Activated CD4-positive, CD25-positive, alpha-beta regulatory T cell (primary cell): ENCODE results near the gene SLC13A3.

Source experiments
- DNase-seq, 4 experiments: peaks; one replicate each; lab custom pipeline; 2025; lab: John Stamatoyannopoulos, UW

The SLC13A3 gene

DNA sequence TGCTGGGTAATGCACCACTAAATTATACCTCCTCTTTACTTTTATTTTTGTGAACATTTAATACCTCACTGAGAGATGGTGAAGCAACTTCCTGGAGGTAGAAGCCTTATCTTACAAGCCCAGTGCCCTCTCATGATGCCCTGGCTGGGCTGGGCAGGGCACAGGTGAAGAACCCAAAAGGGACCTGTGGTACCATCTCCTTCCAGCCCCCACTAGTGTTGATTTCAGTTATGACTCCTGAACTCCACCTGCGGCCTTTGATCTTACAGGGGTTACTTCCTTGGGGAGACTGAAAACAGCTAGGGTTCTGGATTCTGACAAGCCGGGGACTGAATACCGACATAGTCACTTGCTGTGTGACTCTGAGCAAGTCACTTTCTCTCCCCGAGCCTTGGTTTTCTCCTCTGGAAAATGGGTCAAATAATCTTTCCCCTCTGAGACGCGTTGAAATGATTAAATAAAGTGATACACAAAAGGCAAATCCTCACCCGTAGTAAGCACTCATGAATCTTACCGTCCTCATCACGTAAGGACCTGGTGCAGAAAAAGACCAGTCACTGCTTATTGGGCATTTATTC lies 1.2 kb downstream of the SLC13A3 start:
- DNase-seq = no peak

DNA sequence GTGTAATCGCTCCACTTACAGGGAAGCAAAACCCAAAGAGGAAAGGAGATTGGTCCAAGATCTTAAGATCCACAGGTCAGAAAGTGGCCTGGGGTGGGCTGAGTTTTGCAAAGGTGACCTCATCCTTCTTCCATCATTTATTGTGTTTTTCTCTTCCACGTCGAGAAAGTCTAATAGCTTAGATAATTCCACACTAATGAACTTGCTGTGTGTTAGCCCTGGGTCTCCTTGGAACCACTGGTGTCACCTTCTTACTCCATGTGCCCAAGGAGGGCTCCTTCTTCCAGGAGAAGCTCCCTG lies 1.7 kb downstream of the SLC13A3 start:
- no peak for DNase-seq

GRCh38 chr20:46648903-46649649 lies 2.2 kb downstream of the SLC13A3 start:
- DNase-seq = no peak

DNA sequence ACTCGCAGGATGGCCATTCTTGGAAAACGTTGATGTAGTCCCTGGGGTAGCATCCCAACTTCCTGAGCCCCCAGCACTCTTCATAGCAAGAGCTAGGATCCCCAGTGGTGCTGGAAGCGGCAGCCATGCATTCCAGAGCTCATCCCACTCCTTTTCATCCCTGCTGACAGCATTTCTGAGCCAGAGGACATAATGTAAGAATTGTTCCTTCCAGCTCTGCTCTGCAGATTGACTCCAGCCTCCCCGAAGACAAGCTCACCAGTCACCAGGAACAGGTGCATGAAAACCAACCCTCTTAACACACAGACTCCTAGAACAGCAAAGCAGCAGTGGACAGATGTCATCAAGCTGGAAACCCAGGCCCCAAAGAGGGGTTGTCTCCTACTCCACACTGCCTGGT lies 3.8 kb downstream of the SLC13A3 start:
- no peak for DNase-seq

DNA sequence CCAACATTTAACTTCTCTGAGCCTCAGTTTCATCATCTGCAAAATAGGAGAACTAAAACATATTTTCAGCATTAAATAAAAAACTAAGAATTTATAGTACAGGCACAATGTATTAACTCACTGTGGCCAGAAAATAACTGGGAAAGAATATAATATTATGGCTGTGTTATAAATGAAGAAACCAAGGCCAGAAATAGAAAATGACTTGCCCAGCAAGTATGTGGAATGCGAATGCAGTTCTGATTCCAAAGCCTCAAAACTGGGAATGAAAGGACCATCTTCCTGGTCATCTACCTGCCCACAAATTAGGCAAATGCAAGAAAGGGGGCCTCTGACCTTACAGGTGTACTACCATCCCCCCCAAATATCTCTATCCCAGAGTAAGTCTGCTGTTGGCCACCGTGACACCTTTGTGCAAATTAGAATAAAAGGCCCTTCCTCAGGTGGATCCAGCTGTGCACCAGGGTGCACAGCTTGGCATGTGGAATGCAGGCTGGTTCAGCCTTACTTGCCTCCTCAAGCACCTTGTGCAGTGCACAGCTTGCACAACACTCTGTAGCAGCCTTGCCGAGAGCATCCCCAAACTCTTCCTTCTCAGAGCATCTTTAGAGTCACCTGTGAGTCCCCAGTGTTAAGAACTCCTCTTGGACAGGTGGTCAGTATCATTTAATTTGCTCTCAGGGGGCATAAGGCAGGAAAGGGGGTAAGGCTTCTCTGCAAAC lies 4.4 kb downstream of the SLC13A3 start:
- DNase-seq = no peak

DNA sequence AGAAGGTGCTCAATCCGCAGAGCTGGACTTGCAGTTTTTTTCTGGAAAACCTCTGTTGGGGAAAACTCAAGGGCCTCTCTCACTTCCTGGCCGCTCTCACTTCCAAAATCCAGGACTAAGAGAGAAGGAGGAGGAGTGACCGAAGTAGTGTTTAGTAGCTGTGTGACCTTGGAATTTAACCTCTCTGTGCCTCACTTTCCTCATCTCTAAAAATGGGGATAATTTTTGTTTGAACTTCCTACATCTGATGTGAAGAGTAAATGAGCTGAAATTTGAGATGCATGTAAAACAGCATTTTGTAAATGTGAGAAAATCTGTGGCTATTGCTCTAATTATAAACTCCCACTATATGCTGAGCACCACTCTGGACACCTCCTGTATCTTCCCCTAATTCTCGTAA lies 5.1 kb downstream of the SLC13A3 start:
- DNase-seq = no peak

GRCh38 chr20:46644733-46645132 lies 6.5 kb downstream of the SLC13A3 start:
- DNase-seq = no peak

DNA sequence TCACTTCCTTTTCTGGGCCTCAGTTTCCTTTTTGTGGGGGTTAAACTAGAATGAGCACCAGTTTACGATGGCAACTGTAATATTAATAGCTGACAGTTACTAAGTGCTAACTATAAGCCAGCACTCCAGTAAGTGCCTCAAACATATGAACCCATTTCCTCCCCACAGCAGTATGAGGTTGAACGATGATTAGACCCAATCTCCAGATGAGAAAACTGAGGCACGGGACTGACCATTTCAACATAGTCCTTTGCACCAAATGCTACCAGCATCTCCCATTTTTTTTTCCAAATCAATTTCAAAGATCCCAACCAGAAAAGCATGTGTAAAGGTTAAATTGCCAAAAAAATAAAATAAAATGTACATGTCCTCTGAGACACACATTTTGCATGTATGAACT lies 7.1 kb downstream of the SLC13A3 start:
- no peak for DNase-seq

DNA sequence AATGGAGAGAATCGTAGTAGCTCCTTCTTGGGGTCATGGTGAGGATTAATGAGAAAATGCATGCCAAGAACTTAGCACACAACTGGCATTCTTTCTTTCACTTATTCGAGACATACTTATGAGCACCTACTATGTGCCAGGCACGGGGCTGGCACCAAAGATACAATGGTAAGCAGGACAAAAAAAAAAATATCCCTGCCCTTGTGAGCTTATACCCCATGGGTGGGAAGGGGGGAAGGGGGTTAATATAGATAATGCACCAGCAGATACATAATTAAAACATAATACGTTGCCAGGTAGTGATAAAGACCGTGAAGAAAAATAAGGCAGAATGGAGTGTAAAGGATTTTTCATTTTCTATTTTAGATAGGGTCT lies 8.3 kb downstream of the SLC13A3 start:
- DNase-seq = no peak

DNA sequence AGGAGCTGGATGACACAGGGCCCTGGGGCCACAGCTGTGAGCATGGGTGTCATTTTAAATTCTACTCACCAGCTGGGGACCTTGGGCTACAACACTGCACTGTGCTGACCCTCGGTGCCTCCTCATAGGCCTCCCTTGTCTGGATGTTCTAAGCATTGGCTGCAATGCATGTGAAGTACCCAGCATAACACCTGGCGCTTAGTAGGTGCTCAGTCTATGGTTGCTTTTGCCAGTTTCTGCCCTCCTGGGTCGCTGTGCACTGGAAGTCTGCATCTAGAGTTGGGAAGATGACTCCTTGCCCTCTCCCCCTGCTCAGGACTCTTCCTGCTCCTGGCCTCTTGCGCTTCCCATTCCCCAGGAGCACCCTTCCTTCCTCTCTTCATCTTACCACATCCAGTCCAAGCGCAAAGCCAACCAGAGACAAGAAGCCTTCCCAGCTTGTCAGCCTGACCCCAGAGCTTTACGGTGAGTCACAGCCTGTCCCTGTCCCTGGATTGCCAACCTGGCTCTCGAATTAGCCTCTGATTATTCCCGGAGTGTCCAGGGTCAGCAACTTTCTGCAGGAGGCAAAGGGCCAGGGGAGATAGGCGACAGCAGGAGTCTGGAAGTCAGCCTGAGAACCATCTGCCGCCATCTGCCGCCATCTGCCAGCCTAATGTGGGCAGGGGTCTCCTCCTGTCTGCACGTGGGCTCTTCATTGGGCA lies 8.8 kb downstream of the SLC13A3 start:
- no peak for DNase-seq

- no peak for DNase-seq
Observed at GRCh38 chr20:46641424-46641823, 9.8 kb downstream of the SLC13A3 start.

GRCh38 chr20:46640536-46641311 lies 10.5 kb downstream of the SLC13A3 start:
- DNase-seq = no peak

GRCh38 chr20:46640044-46640443 lies 11.2 kb downstream of the SLC13A3 start:
- DNase-seq = no peak

DNA sequence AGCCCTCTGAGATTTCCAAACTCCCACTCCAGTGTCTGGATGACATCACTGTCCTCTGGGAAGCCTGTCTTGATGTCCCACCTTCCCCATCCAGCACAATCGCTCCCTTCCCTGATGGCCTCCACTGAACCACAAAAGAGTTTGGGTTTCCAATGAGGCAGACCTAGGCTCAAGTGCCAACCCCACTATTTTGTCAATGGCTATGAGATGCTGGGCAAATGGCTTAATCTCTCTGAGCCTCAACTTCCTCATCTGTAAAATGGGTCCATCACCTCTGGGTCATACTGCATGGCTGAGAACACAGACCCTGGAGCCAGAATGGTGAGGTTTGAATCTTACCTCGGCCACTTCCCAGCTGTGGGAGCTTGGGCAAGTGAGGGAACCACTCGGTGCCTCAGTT lies 11.7 kb downstream of the SLC13A3 start:
- DNase-seq = no peak

DNA sequence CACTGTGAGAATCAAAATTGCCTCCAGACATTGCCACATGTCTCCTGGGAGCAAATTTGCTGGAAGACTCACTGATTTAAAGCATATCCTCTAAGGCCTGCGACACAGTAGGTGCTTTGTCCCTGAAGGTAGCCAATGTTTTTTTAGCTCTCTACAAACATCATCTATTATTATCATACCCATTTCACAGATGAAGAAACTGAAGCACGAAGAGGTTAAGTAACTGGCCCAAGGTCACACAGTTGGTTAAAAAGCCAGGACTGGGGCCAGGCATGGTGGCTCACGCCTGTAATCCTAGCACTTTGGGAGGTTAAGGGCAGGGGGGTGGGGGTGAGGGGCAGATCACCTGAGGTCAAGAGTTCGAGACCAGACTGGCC lies 12.4 kb downstream of the SLC13A3 start:
- DNase-seq = no peak

DNA sequence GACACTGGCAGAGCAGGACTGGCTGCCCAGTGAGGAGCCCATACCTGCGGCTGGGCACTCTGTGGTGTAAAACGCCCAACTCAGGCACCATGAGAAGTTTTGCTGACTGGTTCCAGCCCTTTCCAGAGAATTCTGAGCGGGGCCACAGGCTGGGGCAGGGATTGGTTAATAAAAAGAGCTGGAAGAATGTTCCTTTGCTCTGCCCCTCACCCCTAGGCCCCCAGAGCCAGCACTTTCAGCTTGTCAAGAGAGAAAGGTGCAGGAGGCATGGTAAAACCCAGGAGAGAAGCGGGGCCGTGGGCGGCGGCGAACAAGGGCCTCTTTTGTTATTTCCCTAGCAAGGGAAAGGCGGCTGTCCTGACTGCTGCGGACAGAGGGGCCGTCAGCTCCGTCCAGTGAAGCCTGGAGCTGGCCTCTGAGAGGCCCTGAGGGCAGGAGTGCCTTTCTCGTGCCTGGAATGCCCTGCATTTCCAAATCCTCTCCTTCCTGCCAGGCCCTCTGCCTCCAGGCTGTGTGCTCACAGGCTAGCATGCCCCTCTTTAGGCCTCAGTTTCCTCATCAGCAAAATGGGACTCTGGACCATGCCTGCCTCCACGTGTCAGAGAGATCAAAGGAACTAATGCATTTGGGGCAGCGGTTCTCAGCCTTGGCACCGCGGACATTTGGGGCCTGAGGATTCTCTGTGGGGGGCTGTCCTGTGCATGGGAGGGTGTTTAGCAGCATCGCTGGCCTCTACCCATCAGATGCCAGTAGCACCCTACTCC lies 12.9 kb downstream of the SLC13A3 start:
- no peak for DNase-seq

- no peak for DNase-seq
Observed at GRCh38 chr20:46637427-46638133, 13.7 kb downstream of the SLC13A3 start.

DNA sequence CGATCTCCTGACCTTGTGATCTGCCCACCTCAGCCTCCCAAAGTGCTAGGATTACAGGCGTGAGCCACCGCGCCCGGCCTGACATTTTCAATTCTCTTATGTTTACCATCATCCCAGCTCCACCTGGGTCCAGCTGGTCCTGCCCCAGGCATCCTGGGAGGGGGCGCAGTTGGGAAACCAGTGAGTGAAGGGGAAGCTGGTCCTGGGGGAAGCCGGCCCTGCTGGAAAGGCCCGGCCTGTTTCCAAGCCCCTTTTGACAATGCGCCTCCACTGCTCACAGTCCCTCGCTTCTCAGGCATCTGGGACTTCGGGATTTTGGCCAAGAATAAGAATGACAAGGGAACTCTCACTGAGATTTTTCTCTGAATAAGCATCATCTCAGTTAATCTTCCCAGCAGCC lies 14.2 kb downstream of the SLC13A3 start:
- no peak for DNase-seq

GRCh38 chr20:46636514-46636913 lies 14.7 kb downstream of the SLC13A3 start:
- no peak for DNase-seq

DNA sequence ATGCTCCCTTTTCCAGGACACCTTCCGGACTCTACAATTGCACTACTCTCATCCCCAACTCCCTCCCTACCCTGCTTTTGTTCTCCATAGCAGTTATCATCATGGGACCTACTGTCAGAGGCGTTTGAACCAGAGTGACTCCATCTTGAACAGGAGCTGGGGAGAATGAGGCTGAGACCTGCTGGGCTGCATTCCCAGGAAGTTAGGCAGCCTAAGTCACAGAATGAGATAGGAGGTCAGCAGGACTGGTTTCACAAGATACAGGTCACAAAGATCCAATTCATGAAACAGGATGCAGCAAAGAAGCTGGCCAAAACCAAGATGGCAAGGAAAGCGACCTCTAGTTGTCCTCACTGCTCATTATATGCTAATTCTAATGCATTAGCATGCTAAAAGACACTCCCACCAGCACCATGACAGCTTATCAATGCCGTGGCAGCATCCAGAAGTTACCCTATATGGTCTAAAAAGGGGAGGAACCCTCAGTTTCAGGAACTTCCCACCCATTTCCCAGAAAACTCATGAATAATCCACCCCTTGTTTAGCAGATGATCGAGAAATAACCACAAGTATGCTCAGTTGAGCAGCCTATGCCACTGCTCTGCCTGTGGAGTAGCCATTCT lies 15.6 kb downstream of the SLC13A3 start:
- DNase-seq = no peak
